HL-60 (cell line): ENCODE results near the gene ARFGEF3.

Experiments
- GABPA ChIP-seq: IDR thresholded peaks from 2 replicates; pipeline ENCODE4 v1.6.1; 2012; ENCODE audit warnings: low read depth
- SPI1 ChIP-seq: IDR thresholded peaks from 2 replicates; pipeline ENCODE4 v1.6.1; 2012; ENCODE audit warnings: low read depth, mild to moderate bottlenecking, borderline replicate concordance
- TF ChIP-seq, protein P1 (sequence below): IDR thresholded peaks from one replicate; pipeline ENCODE4 v1.5.1; 2011; ENCODE audit warnings: low read length, control low read depth, inconsistent platforms; ENCODE audit not compliant: insufficient read depth

DNA sequence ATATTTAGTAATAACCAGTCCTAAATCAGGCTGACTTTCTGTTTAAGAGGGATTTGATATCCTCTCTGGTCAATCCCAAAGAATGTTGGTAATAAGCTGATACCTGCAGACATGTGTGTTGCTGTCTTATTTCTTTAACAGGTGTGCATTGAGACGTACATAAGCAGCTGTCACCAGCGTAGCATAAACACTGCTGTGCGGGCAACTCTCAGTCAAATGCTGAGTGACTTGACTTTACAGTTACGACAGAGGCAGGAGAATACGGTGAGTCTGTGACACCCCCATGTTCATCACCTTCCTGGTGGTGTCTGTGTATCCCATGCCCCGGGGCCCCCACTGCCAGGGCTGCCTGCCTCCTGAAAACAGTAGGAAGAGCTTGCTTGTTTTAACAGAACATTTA, 76.6 kb downstream of the ARFGEF3 start:
- TF ChIP-seq, protein P1, sequence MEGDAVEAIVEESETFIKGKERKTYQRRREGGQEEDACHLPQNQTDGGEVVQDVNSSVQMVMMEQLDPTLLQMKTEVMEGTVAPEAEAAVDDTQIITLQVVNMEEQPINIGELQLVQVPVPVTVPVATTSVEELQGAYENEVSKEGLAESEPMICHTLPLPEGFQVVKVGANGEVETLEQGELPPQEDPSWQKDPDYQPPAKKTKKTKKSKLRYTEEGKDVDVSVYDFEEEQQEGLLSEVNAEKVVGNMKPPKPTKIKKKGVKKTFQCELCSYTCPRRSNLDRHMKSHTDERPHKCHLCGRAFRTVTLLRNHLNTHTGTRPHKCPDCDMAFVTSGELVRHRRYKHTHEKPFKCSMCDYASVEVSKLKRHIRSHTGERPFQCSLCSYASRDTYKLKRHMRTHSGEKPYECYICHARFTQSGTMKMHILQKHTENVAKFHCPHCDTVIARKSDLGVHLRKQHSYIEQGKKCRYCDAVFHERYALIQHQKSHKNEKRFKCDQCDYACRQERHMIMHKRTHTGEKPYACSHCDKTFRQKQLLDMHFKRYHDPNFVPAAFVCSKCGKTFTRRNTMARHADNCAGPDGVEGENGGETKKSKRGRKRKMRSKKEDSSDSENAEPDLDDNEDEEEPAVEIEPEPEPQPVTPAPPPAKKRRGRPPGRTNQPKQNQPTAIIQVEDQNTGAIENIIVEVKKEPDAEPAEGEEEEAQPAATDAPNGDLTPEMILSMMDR: no peak
- TF ChIP-seq GABPA: no peak
- no peak for TF ChIP-seq SPI1
